SK-N-SH treated with all-trans-retinoic acid at 6 μM for 48 hours (cell line): ENCODE measurements around the gene RAP1A.

Experiments
- ARNTL ChIP-seq: fragments of 450-650 bp; formaldehyde crosslinking; IDR thresholded peaks from 2 replicates; pipeline ENCODE4 v1.5.0; 2020; ENCODE audit warnings: low read depth, mild to moderate bottlenecking, moderate library complexity, borderline replicate concordance
- BACH2 ChIP-seq: fragments of 250-450 bp; sonication (Bioruptor Pico); IDR thresholded peaks from 2 replicates; pipeline ENCODE4 v1.9.0; 2021; ENCODE audit warnings: mild to moderate bottlenecking, borderline replicate concordance
- CREB5 ChIP-seq: fragments of 250-450 bp; sonication (Bioruptor Pico); IDR thresholded peaks from 2 replicates; pipeline ENCODE4 v1.5.1; 2020; ENCODE audit warnings: low read depth, mild to moderate bottlenecking, moderate library complexity
- GLIS3 ChIP-seq: fragments of 250-450 bp; sonication (Bioruptor Pico); IDR thresholded peaks from 2 replicates; pipeline ENCODE4 v1.5.0; 2020; ENCODE audit warnings: mild to moderate bottlenecking, moderate library complexity
- PATZ1 ChIP-seq: fragments of 250-450 bp; sonication (Bioruptor Pico); IDR thresholded peaks from 2 replicates; pipeline ENCODE4 v1.8.0; 2020; ENCODE audit warnings: mild to moderate bottlenecking, moderate library complexity, borderline replicate concordance
- RARB ChIP-seq: fragments of 250-450 bp; sonication (Bioruptor Pico); IDR thresholded peaks from 2 replicates; pipeline ENCODE4 v1.8.0; 2021; ENCODE audit warnings: mild to moderate bottlenecking, moderate library complexity
- SNAI2 ChIP-seq: fragments of 250-450 bp; sonication (Bioruptor Pico); IDR thresholded peaks from 2 replicates; pipeline ENCODE4 v1.5.0; 2020; ENCODE audit warnings: mild to moderate bottlenecking, moderate library complexity
- ZC3H10 ChIP-seq: fragments of 250-450 bp; sonication (Bioruptor Pico); IDR thresholded peaks from 2 replicates; pipeline ENCODE4 v1.5.1; 2021; ENCODE audit warnings: mild to moderate bottlenecking, moderate library complexity
- ZFP30 ChIP-seq: fragments of 450-650 bp; formaldehyde crosslinking; IDR thresholded peaks from 2 replicates; pipeline ENCODE4 v1.5.0; 2022; ENCODE audit warnings: mild to moderate bottlenecking, moderate library complexity
- ZNF565 ChIP-seq: fragments of 450-650 bp; formaldehyde crosslinking; conservative IDR thresholded peaks from 2 replicates; pipeline ENCODE4 v1.5.0; 2020; ENCODE audit warnings: low read depth, mild to moderate bottlenecking, moderate library complexity
- ZNF70 ChIP-seq: fragments of 450-650 bp; formaldehyde crosslinking; IDR thresholded peaks from 2 replicates; pipeline ENCODE4 v1.5.0; 2020; ENCODE audit warnings: mild to moderate bottlenecking, moderate library complexity
- ZNF8 ChIP-seq: fragments of 450-650 bp; formaldehyde crosslinking; IDR thresholded peaks from 2 replicates; pipeline ENCODE4 v1.5.0; 2020; ENCODE audit warnings: mild to moderate bottlenecking, moderate library complexity
- TF ChIP-seq, protein P1 (sequence below): fragments of 250-450 bp; sonication (Bioruptor Pico); IDR thresholded peaks from 2 replicates; pipeline ENCODE4 v1.8.0; 2021; ENCODE audit warnings: low read depth, mild to moderate bottlenecking, moderate library complexity, borderline replicate concordance

- TF ChIP-seq ZNF8 (no peak), ZC3H10 (CRISPR knock-in tag) (no peak), PATZ1 (CRISPR knock-in tag) (no peak), ARNTL (no peak), ZFP30 (CRISPR knock-in tag) (no peak), GLIS3 (no peak), RARB (CRISPR knock-in tag) (no peak), ZNF70 (CRISPR knock-in tag) (no peak), CREB5 (CRISPR knock-in tag) (no peak), ZNF565 (CRISPR knock-in tag) (no peak), BACH2 (CRISPR knock-in tag) (no peak), SNAI2 (no peak)
- TF ChIP-seq, protein P1, sequence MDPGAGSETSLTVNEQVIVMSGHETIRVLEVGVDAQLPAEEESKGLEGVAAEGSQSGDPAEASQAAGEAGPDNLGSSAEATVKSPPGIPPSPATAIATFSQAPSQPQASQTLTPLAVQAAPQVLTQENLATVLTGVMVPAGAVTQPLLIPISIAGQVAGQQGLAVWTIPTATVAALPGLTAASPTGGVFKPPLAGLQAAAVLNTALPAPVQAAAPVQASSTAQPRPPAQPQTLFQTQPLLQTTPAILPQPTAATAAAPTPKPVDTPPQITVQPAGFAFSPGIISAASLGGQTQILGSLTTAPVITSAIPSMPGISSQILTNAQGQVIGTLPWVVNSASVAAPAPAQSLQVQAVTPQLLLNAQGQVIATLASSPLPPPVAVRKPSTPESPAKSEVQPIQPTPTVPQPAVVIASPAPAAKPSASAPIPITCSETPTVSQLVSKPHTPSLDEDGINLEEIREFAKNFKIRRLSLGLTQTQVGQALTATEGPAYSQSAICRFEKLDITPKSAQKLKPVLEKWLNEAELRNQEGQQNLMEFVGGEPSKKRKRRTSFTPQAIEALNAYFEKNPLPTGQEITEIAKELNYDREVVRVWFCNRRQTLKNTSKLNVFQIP: no peak
Observed at GRCh38 chr1:111576547-111576946, 43.0 kb upstream of the RAP1A start.
